Pulmonary artery endothelial cell (primary cell): Measurements from ENCODE around the gene DLEC1. TPM values are rescaled to one million over a fixed set of nuclear protein-coding genes. Genes with fewer than 3 reads are reported as not detected.

Experiments
- total RNA-seq: library from RNA; depleted of rRNA; stranded (reverse); fragments of >200 nt; gene quantifications from 2 replicates; pipeline ENCODE4 v1.2.3, GENCODE V29; 2014

Gene DLEC1
- total RNA-seq, 1 donor from 2014 or later = not detected

Other genes starting within 250 kb of the DLEC1 start
- gene CTDSPL, start 177.3 kb upstream of the DLEC1 start, total RNA-seq = 40.3 and 57.4 TPM in 2 replicates
- 5.6 and 8.1 TPM in 2 replicates for gene VILL, start 48.4 kb upstream of the DLEC1 start, total RNA-seq
- gene PLCD1, start 9.6 kb upstream of the DLEC1 start, total RNA-seq = 16.5 and 23.3 TPM in 2 replicates
- gene ACAA1, start 97.9 kb downstream of the DLEC1 start, total RNA-seq = 51.5 and 52.7 TPM in 2 replicates
- 12.7 and 15.2 TPM in 2 replicates for gene MYD88, start 99.5 kb downstream of the DLEC1 start, total RNA-seq
- gene OXSR1, start 126.3 kb downstream of the DLEC1 start, total RNA-seq = 36.6 and 45.9 TPM in 2 replicates
- gene SLC22A13, start 226.6 kb downstream of the DLEC1 start, total RNA-seq = 0.13 and 0.18 TPM in 2 replicates
- gene SLC22A14, start 243.1 kb downstream of the DLEC1 start, total RNA-seq = under 0.01 and 0.14 TPM in 2 replicates